Measurements from ENCODE around the gene MPZL3.

DNA sequence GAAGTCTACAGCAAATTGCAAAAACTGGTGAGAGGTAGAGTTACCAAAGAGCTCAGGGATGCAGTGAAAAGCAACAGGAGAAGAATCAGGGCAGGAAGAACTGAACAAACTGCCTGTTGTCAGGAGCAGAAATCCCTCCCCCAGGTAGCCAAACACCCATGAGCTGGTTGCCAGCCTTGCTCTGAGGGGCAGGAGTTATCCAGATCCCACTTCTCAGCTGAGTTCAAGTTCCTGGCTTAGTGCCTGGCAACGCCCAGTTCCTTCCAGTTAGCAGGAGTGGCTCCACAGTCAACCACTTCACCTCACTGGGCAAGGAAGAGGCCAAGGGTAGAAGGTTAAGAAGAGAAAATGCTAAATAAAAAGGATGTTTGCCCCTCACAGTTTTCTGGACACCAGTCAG, 13.8 kb upstream of the MPZL3 start:
- TF ChIP-seq, protein P1, sequence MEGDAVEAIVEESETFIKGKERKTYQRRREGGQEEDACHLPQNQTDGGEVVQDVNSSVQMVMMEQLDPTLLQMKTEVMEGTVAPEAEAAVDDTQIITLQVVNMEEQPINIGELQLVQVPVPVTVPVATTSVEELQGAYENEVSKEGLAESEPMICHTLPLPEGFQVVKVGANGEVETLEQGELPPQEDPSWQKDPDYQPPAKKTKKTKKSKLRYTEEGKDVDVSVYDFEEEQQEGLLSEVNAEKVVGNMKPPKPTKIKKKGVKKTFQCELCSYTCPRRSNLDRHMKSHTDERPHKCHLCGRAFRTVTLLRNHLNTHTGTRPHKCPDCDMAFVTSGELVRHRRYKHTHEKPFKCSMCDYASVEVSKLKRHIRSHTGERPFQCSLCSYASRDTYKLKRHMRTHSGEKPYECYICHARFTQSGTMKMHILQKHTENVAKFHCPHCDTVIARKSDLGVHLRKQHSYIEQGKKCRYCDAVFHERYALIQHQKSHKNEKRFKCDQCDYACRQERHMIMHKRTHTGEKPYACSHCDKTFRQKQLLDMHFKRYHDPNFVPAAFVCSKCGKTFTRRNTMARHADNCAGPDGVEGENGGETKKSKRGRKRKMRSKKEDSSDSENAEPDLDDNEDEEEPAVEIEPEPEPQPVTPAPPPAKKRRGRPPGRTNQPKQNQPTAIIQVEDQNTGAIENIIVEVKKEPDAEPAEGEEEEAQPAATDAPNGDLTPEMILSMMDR (IDR thresholded peaks at IDR 0.05), result no peak
- no peak for TF ChIP-seq POLR2A (IDR thresholded peaks at IDR 0.05)

All from adrenal gland (tissue), 5 donors.